ENCODE measurements around the gene DICER1. TPM values are rescaled to one million over a fixed set of nuclear protein-coding genes. Genes with fewer than 3 reads are reported as not detected.

The DICER1 gene
- total and polyA plus RNA-seq, 2 experiments from 2014 or later: 21.4 to 59.2 TPM

- H4K20me1 ChIP-seq (replicated peaks; ENCODE audit: insufficient read depth): no peaks in the 10 kb centered on the region
- no peak for TF ChIP-seq NANOG (IDR thresholded peaks at IDR 0.05; ENCODE audit: borderline replicate concordance)
- no peak for TF ChIP-seq POLR2AphosphoS5 (IDR thresholded peaks at IDR 0.05; ENCODE audit: low read depth)
- no peak for TF ChIP-seq ETS1 (IDR thresholded peaks at IDR 0.05)
- no peak for TF ChIP-seq EZH2phosphoT487 (IDR thresholded peaks at IDR 0.05; ENCODE audit: unreplicated experiment)
- H3K27ac ChIP-seq (ENCODE audit: low read depth): no peak overlapping the region
- no peaks in the 10 kb centered on the region for H3K36me3 Mint-ChIP-seq (ENCODE audit: low read depth)
- no peaks in the 10 kb centered on the region for H3K36me3 ChIP-seq (ENCODE audit: insufficient read depth)
- DNase-seq (ENCODE audit: low spot score) (no peak), ATAC-seq (no peak)
- H3K9me3 Mint-ChIP-seq: no peaks in the 10 kb centered on the region
- no peak overlapping the region for H3K4me3 Mint-ChIP-seq
- no peak overlapping the region for H3K4me2 ChIP-seq
- peaks cover 12% of the 10 kb centered on the region; the same call in 1 of the 2 replicates for H3K9me2 ChIP-seq (ENCODE audit: insufficient read depth)
- H3K4me1 ChIP-seq (ENCODE audit: insufficient read depth): no peaks in the 10 kb centered on the region
- H3F3A ChIP-seq (replicated peaks; ENCODE audit: low read depth): no peaks in the 10 kb centered on the region
- no peak overlapping the region for H3K27ac Mint-ChIP-seq
- H3K27me3 Mint-ChIP-seq (ENCODE audit: insufficient read depth, low read depth, poor library complexity): peaks cover 5% of the 10 kb centered on the region
- no peak overlapping the region for H2AFZ ChIP-seq
- H3K4me1 Mint-ChIP-seq: no peaks in the 10 kb centered on the region; the same call in 1 of the 3 replicates
- H3K79me2 ChIP-seq (replicated peaks; ENCODE audit: insufficient read depth): no peaks in the 10 kb centered on the region
- H3K4me3 ChIP-seq: no peak overlapping the region
- H3K27me3 ChIP-seq (ENCODE audit: insufficient read depth): no peaks in the 10 kb centered on the region
Observed at GRCh38 chr14:95067526-95067925, 89.8 kb downstream of the DICER1 start.

- Histone ChIP-seq H4K20me1 (replicated peaks; ENCODE audit: insufficient read depth) (no peaks in the 10 kb centered on the region), H3K9me2 (ENCODE audit: insufficient read depth) (peaks cover 12% of the 10 kb centered on the region; the same call in 1 of the 2 replicates), H3K36me3 (ENCODE audit: insufficient read depth) (no peaks in the 10 kb centered on the region), H3K27me3 (ENCODE audit: insufficient read depth) (no peaks in the 10 kb centered on the region), H3K79me2 (replicated peaks; ENCODE audit: insufficient read depth) (no peaks in the 10 kb centered on the region), H3F3A (replicated peaks; ENCODE audit: low read depth) (no peaks in the 10 kb centered on the region), H3K4me3 (no peak overlapping the region), H3K4me1 (ENCODE audit: insufficient read depth) (no peaks in the 10 kb centered on the region), H2AFZ (no peak overlapping the region), H3K4me2 (no peak overlapping the region), H3K27ac (ENCODE audit: low read depth) (no peak overlapping the region)
- no peaks in the 10 kb centered on the region; the same call in 1 of the 3 replicates for H3K4me1 Mint-ChIP-seq
- H3K27ac Mint-ChIP-seq: no peak overlapping the region
- ATAC-seq (no peak), DNase-seq (ENCODE audit: low spot score) (no peak)
- H3K27me3 Mint-ChIP-seq (ENCODE audit: insufficient read depth, low read depth, poor library complexity): peaks cover 5% of the 10 kb centered on the region
- H3K4me3 Mint-ChIP-seq: no peak overlapping the region
- H3K36me3 Mint-ChIP-seq (ENCODE audit: low read depth): no peaks in the 10 kb centered on the region
- H3K9me3 Mint-ChIP-seq: no peaks in the 10 kb centered on the region
- TF ChIP-seq CTCF (conservative IDR thresholded peaks at IDR 0.05; ENCODE audit: low read depth in 2 of 2) (no peak), STAT1 (IDR thresholded peaks at IDR 0.05; ENCODE audit: unreplicated experiment) (no peak), ZNF462 (CRISPR knock-in tag; IDR thresholded peaks at IDR 0.05) (no peak), JUNB (IDR thresholded peaks at IDR 0.05; ENCODE audit: unreplicated experiment) (no peak), POLR2AphosphoS5 (IDR thresholded peaks at IDR 0.05; ENCODE audit: low read depth) (no peak), ZNF114 (CRISPR knock-in tag; IDR thresholded peaks at IDR 0.05) (no peak), EZH2phosphoT487 (IDR thresholded peaks at IDR 0.05; ENCODE audit: unreplicated experiment) (no peak), CREB1 (CRISPR knock-in tag; IDR thresholded peaks at IDR 0.05; ENCODE audit: low read depth) (no peak), EZH2 (IDR thresholded peaks at IDR 0.05; ENCODE audit: low read depth, unreplicated experiment) (no peak), ETS1 (IDR thresholded peaks at IDR 0.05) (no peak)
Observed at GRCh38 chr14:95066427-95066986, 90.8 kb downstream of the DICER1 start.
